Vagina (tissue), 2 donors: ENCODE measurements around the gene TRIP13. TPM values are rescaled to one million over a fixed set of nuclear protein-coding genes. Genes with fewer than 3 reads are reported as not detected.
"Not testable (repeated sequence)": the region's sequence is repeated elsewhere in the genome, so short reads cannot be mapped to it uniquely, and the experiment has no call there.

ENCODE experiments used
- DNase-seq, 2 donors: peaks; one replicate each; pipeline ENCODE4 v3.0.0-alpha.2; 2017; ENCODE audit errors: extremely low spot score in 2 of 2
- H3K27ac ChIP-seq: fragments of 200-600 bp; sonication (generic); one replicate; pipeline ENCODE4 v1.5.1; 2019
- H3K27me3 ChIP-seq: fragments of 200-600 bp; sonication (generic); one replicate; pipeline ENCODE4 v1.5.1; 2019
- H3K36me3 ChIP-seq, 2 donors: fragments of 200-600 bp; sonication (generic); one replicate each; pipeline ENCODE4 v1.5.1; 2017 to 2019
- H3K4me1 ChIP-seq: fragments of 200-600 bp; sonication (generic); one replicate; pipeline ENCODE4 v1.5.1; 2019
- H3K4me3 ChIP-seq, 2 donors: fragments of 200-600 bp; sonication (generic); 1 replicate in 1 of 2; 2 replicates in 1 of 2; pipeline ENCODE4 v1.5.1; 2016 to 2019
- H3K9me3 ChIP-seq: fragments of 200-600 bp; sonication (generic); one replicate; pipeline ENCODE4 v1.5.1; 2019
- POLR2A ChIP-seq, 2 donors: fragments of 450-650 bp; IDR thresholded peaks; one replicate each; pipeline ENCODE4 v1.6.1; 2017; ENCODE audit warnings: antibody characterized with exemption in 2 of 2, mild to moderate bottlenecking in 2 of 2, moderate library complexity in 2 of 2
- POLR2AphosphoS5 ChIP-seq, 2 donors: sonication (generic); formaldehyde crosslinking; IDR thresholded peaks; one replicate each; pipeline ENCODE4 v1.9.0; 2017; ENCODE audit warnings: antibody characterized with exemption in 2 of 2, mild to moderate bottlenecking in 2 of 2, low read depth in 1 of 2; ENCODE audit not compliant: insufficient read depth in 1 of 2
- intact Hi-C: fragments of 100-400 bp; cut with DNase I; formaldehyde crosslinking; loops from one replicate; pipeline ENCODE4 v1.15.1; 2023
- total RNA-seq: library from RNA; depleted of rRNA; stranded (reverse); fragments of >200 nt; gene quantifications from one replicate; pipeline ENCODE4 v1.2.3, GENCODE V29; 2016
- TF ChIP-seq, protein P1 (sequence below), 3 experiments: fragments of 450-650 bp in 2 of 3; fragments of 200-600 bp in 1 of 3; sonication (generic) in 1 of 3; IDR thresholded peaks; one replicate each; pipeline ENCODE4 v1.5.1; 2017 to 2019; ENCODE audit warnings: antibody characterized with exemption in 3 of 3, mild to moderate bottlenecking in 2 of 3, moderate library complexity in 2 of 3

Gene TRIP13
- total RNA-seq, 1 donor from 2014 or later = 3.7 TPM

DNA sequence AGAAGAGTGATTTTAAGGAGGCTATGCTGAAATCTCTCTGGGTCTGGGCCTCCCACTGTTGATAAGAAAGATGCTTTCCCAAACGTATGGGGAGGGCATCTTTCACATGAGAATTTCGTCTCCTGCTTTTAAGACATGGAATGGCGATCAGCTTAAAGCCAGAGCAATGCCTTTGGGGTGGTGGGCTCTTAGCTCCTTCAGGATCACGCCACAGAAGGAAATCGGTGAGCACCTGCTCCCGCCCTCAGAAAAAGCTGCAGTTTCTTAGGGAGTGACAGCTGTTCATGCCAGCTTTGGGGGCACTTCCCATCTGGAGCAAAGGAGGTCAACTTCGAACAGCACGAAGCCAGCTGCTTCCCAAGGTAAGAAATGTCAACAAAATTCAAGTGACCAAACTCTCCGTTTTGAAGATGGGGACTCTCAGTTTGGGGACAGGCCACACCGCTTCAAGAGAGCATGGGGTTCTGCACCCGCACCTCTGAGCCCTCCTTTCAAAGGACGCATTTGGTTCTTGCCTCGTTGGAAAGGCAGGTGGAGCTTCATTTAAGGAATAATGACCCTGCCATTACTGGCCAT, 39.0 kb downstream of the TRIP13 start:
- H3K27me3 ChIP-seq = no peaks in the 10 kb centered on the region
- no peaks in the 10 kb centered on the region for H3K36me3 ChIP-seq
- DNase-seq = peak in 1 of 2 donors; percentile 55
- no peak overlapping the region for H3K27ac ChIP-seq
- intact Hi-C loops = no loop called here
- TF ChIP-seq POLR2A (IDR thresholded peaks at IDR 0.05) (no peak), POLR2AphosphoS5 (IDR thresholded peaks at IDR 0.05; ENCODE audit: insufficient read depth in 1 of 2, low read depth in 1 of 2) (no peak)
- TF ChIP-seq, protein P1, sequence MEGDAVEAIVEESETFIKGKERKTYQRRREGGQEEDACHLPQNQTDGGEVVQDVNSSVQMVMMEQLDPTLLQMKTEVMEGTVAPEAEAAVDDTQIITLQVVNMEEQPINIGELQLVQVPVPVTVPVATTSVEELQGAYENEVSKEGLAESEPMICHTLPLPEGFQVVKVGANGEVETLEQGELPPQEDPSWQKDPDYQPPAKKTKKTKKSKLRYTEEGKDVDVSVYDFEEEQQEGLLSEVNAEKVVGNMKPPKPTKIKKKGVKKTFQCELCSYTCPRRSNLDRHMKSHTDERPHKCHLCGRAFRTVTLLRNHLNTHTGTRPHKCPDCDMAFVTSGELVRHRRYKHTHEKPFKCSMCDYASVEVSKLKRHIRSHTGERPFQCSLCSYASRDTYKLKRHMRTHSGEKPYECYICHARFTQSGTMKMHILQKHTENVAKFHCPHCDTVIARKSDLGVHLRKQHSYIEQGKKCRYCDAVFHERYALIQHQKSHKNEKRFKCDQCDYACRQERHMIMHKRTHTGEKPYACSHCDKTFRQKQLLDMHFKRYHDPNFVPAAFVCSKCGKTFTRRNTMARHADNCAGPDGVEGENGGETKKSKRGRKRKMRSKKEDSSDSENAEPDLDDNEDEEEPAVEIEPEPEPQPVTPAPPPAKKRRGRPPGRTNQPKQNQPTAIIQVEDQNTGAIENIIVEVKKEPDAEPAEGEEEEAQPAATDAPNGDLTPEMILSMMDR (IDR thresholded peaks at IDR 0.05) = no peak
- H3K4me3 ChIP-seq = no peak overlapping the region
- peaks cover 6% of the 10 kb centered on the region for H3K4me1 ChIP-seq
- H3K9me3 ChIP-seq = no peaks in the 10 kb centered on the region

DNA sequence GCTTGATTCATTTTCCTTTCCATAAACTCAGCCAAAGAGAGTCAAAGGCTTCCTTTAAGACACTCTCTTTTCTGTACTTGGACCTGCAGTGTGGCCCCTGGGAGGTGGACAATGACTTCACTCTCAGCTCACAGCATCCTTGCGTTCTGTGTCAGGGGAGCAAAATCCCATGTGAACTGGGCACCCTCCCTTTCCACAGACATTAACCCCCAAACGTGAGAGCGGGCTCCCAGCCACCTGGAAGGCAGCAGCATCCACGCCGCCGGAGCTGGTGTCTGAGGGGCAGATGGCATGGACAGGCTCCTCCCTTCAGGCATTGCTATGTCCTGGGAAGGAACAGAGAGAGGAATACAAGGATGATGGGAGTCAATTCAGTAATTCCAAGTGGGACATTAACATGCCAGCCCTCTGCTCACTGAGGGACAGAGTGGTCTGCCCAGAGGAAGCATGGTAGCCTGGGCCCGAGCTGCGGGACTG, 39.5 kb downstream of the TRIP13 start:
- H3K27ac ChIP-seq = peak overlapping the region; percentile 16
- intact Hi-C loops = no loop called here
- H3K4me1 ChIP-seq = peaks cover under 1% of the 10 kb centered on the region
- TF ChIP-seq POLR2AphosphoS5 (IDR thresholded peaks at IDR 0.05; ENCODE audit: insufficient read depth in 1 of 2, low read depth in 1 of 2) = no peak
- TF ChIP-seq, protein P1 (IDR thresholded peaks at IDR 0.05) = no peak
- TF ChIP-seq POLR2A (IDR thresholded peaks at IDR 0.05) = no peak
- no peaks in the 10 kb centered on the region for H3K27me3 ChIP-seq
- H3K9me3 ChIP-seq = no peaks in the 10 kb centered on the region
- no peaks in the 10 kb centered on the region for H3K36me3 ChIP-seq
- no peak for DNase-seq
- H3K4me3 ChIP-seq = no peak overlapping the region

DNA sequence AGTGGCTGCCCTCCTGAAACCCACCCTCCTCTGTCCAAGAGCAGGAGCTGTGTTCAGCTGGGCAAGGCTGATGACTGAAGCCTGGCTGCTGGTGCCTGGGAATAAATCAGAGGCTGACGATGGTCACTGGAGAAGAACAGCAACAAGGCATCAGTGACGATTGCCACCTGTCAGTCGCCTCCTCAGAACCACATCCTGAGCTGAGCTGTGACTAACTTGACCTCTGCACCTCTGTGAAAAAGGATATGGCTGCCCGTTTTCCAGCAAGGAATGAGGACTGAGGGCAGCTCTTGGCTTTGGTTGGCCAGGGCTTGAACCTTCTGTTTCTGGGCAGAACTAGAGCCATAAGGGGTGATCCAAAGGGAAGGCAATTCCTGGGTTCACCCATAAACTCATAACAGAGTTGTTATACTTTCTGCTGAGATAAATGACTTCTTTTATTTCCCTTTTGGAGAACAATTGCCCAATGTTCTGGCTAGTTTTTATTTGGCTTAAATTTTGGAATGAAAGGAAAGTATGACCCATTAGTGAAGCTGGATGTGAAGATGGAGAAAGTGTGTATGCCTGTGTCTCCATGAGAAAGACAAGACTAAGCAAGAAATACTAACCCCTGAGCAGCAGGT, 40.1 kb downstream of the TRIP13 start:
- Histone ChIP-seq H3K9me3 (no peaks in the 10 kb centered on the region), H3K4me1 (no peaks in the 10 kb centered on the region), H3K27me3 (no peaks in the 10 kb centered on the region), H3K36me3 (no peaks in the 10 kb centered on the region), H3K27ac (peak overlapping the region; percentile 16), H3K4me3 (no peak overlapping the region)
- TF ChIP-seq POLR2AphosphoS5 (IDR thresholded peaks at IDR 0.05; ENCODE audit: insufficient read depth in 1 of 2, low read depth in 1 of 2) = peak in 1 of 2 donors; percentile 11
- no peak for TF ChIP-seq POLR2A (IDR thresholded peaks at IDR 0.05)
- intact Hi-C loops = no loop called here
- peak in 1 of 2 donors; percentile 91 for DNase-seq

- Histone ChIP-seq H3K9me3 (no peaks in the 10 kb centered on the region), H3K4me3 (no peak overlapping the region), H3K27me3 (no peaks in the 10 kb centered on the region), H3K27ac (no peak overlapping the region), H3K36me3 (no peaks in the 10 kb centered on the region), H3K4me1 (no peaks in the 10 kb centered on the region)
- intact Hi-C loops = no loop called here
- TF ChIP-seq POLR2A (IDR thresholded peaks at IDR 0.05) = no peak
- TF ChIP-seq, protein P1 (IDR thresholded peaks at IDR 0.05) = no peak
- no peak for TF ChIP-seq POLR2AphosphoS5 (IDR thresholded peaks at IDR 0.05; ENCODE audit: insufficient read depth in 1 of 2, low read depth in 1 of 2)
- DNase-seq = no peak
Observed at GRCh38 chr5:933251-933861, 40.7 kb downstream of the TRIP13 start.

DNA sequence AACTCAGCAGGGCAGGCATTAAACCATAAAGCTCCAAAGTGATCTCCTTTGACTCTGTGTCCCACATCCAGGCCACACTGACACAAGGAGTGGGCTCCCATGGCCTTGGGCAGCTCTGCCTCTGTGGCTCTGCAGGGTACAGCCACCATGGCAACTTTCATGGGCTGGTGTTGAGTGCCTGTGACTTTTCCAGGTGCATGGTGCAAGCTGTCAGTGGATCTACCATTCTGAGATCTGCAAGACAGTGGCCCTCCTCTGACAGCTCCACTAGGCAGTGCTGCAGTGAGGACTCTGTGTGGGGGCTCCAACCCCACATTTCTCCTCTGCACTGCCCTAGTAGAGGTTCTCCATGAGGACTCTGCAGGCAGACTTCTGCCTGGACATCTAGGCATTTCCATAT, 41.3 kb downstream of the TRIP13 start:
- peak in 1 of 2 donors; percentile 61 for DNase-seq
- H3K4me3 ChIP-seq, H3K4me1 ChIP-seq, H3K9me3 ChIP-seq, H3K27ac ChIP-seq, H3K36me3 ChIP-seq, intact Hi-C loops, H3K27me3 ChIP-seq: not testable (repeated sequence)

DNA sequence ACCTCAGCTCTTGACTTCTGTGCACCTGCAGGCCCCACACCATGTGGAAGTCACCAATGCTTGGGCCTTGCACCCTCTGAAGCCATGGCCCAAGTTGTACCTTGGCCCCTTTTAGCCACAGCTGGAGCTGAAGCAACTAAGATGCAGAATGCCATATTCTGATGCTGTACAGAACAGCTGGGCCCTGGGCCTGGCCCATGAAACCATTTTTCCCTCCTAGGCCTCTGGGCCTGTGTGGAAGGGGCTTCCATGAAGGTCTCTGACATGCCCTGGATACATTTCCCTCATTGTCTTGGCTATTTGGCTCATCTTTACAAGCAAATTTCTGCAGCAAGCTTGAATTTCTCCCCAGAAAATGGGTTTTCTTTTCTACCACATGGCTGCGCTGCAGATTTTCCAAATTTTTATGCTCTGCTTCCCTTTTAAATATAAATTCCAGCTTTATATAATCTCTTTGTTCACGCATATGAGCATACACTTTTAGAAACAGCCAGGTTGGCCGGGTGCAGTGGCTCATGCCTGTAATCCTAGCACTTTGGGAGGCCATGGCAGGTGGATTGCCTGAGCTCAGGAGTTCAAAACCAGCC, 41.8 kb downstream of the TRIP13 start:
- H3K4me3 ChIP-seq, H3K4me1 ChIP-seq, H3K27me3 ChIP-seq, H3K9me3 ChIP-seq, intact Hi-C loops, H3K27ac ChIP-seq, H3K36me3 ChIP-seq: not testable (repeated sequence)
- peak in 1 of 2 donors; percentile 34 for DNase-seq
